Measurements from ENCODE around the gene STN1.

- TF ChIP-seq REST (IDR thresholded peaks at IDR 0.05; ENCODE audit: low read depth) (no peak), EP300 (IDR thresholded peaks at IDR 0.05; ENCODE audit: borderline replicate concordance) (no peak), YY1 (IDR thresholded peaks at IDR 0.05; ENCODE audit: low read depth) (no peak), USF1 (IDR thresholded peaks at IDR 0.05) (no peak), ZBTB7A (IDR thresholded peaks at IDR 0.05; ENCODE audit: low read depth) (no peak), CEBPB (IDR thresholded peaks at IDR 0.05) (no peak), TCF12 (IDR thresholded peaks at IDR 0.05; ENCODE audit: low read depth) (no peak), MAX (IDR thresholded peaks at IDR 0.05) (no peak), FOXM1 (IDR thresholded peaks at IDR 0.05; ENCODE audit: borderline replicate concordance, low read depth) (no peak)
These were observed 22.4 kb downstream of the STN1 start for GRCh38 chr10:103895411-103896186.
